PFSK-1 (cell line): Measurements from ENCODE around the gene PFDN5.

Experiments used
- FOXP2 ChIP-seq: optimal IDR thresholded peaks from 2 replicates; pipeline ENCODE3; 2011; ENCODE audit warnings: borderline replicate concordance, control low read depth, inconsistent platforms; ENCODE audit not compliant: insufficient read depth; ENCODE audit errors: extremely low read length, extremely low read depth
- POLR2AphosphoS5 ChIP-seq: IDR thresholded peaks from 2 replicates; pipeline ENCODE4 v1.6.1; 2012; ENCODE audit warnings: low read depth, mild to moderate bottlenecking, control low read depth, low read length, moderate library complexity
- REST ChIP-seq, 2 experiments: IDR thresholded peaks; 2 replicates each; pipeline versions ENCODE4 v1.6.1 to v1.8.0; 2011 to 2012; ENCODE audit warnings: low read depth in 2 of 2, low read length in 2 of 2, control low read depth in 1 of 2, inconsistent platforms in 1 of 2, mild to moderate bottlenecking in 1 of 2, moderate library complexity in 1 of 2; ENCODE audit not compliant: insufficient read depth in 1 of 2
- SIN3A ChIP-seq: IDR thresholded peaks from 2 replicates; pipeline ENCODE4 v1.6.1; 2012; ENCODE audit warnings: mild to moderate bottlenecking, low read length, moderate library complexity, borderline replicate concordance; ENCODE audit not compliant: insufficient read depth
- TAF1 ChIP-seq: IDR thresholded peaks from 2 replicates; pipeline ENCODE4 v1.6.1; 2012; ENCODE audit warnings: low read length, control low read depth, borderline replicate concordance; ENCODE audit not compliant: insufficient read depth

The PFDN5 gene

GRCh38 chr12:53327435-53328042, 32.2 kb downstream of the PFDN5 start:
- TF ChIP-seq FOXP2 (no peak), POLR2AphosphoS5 (no peak), TAF1 (no peak), REST (IDR thresholded peaks at IDR 0.05; ENCODE audit: insufficient read depth in 1 of 2, low read depth in 2 of 2, low read length in 2 of 2) (no peak), SIN3A (no peak)

DNA sequence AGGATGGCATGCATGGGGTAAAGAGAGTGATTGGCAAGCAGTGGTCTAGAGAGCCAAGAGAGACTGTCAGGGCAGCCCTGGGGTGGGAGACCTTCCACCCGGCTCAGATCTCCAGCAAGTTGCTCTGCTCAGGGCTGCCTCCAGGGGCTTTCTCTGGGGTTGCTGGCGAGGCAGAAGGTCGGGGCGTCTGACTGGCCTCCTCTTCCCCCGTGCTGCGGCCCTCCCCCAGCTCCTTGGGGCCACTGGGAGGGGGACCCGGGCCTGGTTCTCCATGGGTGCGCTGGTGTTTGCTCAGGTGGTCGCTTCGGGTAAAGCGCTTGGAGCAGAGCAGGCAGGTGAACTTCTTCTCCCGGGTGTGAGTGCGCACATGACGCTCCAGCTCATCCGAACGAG, 32.7 kb downstream of the PFDN5 start:
- no peak for TF ChIP-seq REST (IDR thresholded peaks at IDR 0.05; ENCODE audit: insufficient read depth in 1 of 2, low read depth in 2 of 2, low read length in 2 of 2)
- TF ChIP-seq POLR2AphosphoS5 = no peak
- no peak for TF ChIP-seq TAF1
- TF ChIP-seq SIN3A = no peak
- TF ChIP-seq FOXP2 = no peak

GRCh38 chr12:53330671-53331070, 35.3 kb downstream of the PFDN5 start:
- no peak for TF ChIP-seq POLR2AphosphoS5
- TF ChIP-seq TAF1 = no peak
- TF ChIP-seq SIN3A = no peak
- no peak for TF ChIP-seq REST (IDR thresholded peaks at IDR 0.05; ENCODE audit: insufficient read depth in 1 of 2, low read depth in 2 of 2, low read length in 2 of 2)
- no peak for TF ChIP-seq FOXP2

- TF ChIP-seq TAF1 (no peak), POLR2AphosphoS5 (no peak), FOXP2 (no peak), SIN3A (no peak), REST (IDR thresholded peaks at IDR 0.05; ENCODE audit: insufficient read depth in 1 of 2, low read depth in 2 of 2, low read length in 2 of 2) (no peak)
These were observed 37.4 kb downstream of the PFDN5 start for GRCh38 chr12:53332744-53333143.

DNA sequence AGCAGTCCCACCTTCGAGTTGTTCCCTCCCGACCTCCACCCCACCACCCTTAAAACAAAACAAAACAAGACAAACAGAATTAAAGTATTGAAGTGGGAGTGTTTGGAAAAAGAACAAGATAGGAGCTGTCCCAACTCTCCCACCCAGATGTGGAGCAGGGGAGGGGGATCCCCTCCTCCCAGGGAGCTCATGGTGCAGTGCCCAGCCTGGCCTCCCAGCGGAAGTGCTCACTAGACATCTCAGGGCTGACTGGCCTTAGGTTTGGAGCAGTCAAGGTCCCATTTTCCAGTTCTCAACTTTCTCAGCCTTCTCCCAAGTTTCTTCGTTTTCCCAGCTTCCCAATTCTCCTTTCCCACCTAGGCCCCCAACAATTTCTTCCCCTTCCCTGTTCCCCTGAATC, 37.9 kb downstream of the PFDN5 start:
- TF ChIP-seq TAF1 (no peak), REST (IDR thresholded peaks at IDR 0.05; ENCODE audit: insufficient read depth in 1 of 2, low read depth in 2 of 2, low read length in 2 of 2) (no peak)
